ENCODE measurements around the gene MYO1B.

GRCh38 chr2:191446910-191447309 lies 201.7 kb downstream of the MYO1B start:
- no peak for TF ChIP-seq CTCF (conservative IDR thresholded peaks at IDR 0.05)
- TF ChIP-seq ZFX (IDR thresholded peaks at IDR 0.05), result no peak
